Loucy (cell line): Measurements from ENCODE around the gene BHLHE23.

Source experiments
- CTCF ChIP-seq: fragments of 200-600 bp; sonication (generic); conservative IDR thresholded peaks from 2 replicates; pipeline ENCODE4 v1.5.1; 2014; ENCODE audit warnings: mild to moderate bottlenecking, antibody characterized with exemption, low read length
- EZH2phosphoT487 ChIP-seq: fragments of 200-600 bp; IDR thresholded peaks from 2 replicates; pipeline ENCODE4 v1.6.1; 2018; ENCODE audit warnings: antibody characterized with exemption, mild to moderate bottlenecking, moderate library complexity, borderline replicate concordance

GRCh38 chr20:63054681-63055240 is 48.0 kb upstream of the BHLHE23 start:
- TF ChIP-seq CTCF: no peak
- no peak for TF ChIP-seq EZH2phosphoT487
